Activated T-helper 9 cell treated with anti-CD3 and anti-CD28 coated beads, Interleukin-2, amount 50 U/mL, for 16 hours (primary cell): Measurements from ENCODE around the gene CCDC13.
"Not testable (repeated sequence)": the region's sequence is repeated elsewhere in the genome, so short reads cannot be mapped to it uniquely, and the experiment has no call there.

ENCODE experiments used
- DNase-seq: peaks from one replicate; pipeline ENCODE4 v3.0.0-alpha.2; 2020; ENCODE audit warnings: low read depth

CCDC13 gene, protein sequence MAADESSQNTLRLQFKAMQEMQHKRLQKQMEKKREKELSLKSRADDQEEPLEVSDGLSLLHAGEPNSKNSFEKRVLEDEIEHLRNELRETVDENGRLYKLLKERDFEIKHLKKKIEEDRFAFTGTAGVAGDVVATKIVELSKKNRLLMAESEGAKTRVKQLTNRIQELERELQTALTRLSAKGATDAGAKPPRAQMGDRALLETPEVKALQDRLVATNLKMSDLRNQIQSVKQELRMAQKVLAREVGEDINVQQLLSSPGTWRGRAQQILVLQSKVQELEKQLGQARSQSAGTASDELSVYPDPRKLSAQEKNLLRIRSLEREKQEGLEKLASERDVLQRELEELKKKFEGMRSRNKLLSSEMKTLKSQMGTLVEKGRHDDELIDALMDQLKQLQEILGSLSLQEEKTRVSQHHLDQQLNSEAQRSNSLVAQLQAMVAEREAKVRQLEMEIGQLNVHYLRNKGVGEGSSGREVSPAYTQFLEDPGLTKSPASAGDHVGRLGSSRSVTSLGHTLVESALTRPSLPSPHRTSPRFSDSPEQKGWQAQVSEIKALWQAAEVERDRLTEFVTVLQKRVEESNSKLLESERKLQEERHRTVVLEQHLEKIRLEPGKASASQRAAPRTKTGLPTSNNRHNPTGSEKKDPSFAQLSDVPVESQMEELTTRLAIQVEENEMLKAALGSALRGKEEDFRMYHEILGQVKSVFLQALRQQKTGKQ

GRCh38 chr3:42772670-42773408, at the start of gene CCDC13:
CCDC13 (minus strand) TSS chr3:42773253; CDS start chr3:42758345, 14,908 bp downstream.
- DNase-seq = peak; percentile 76

GRCh38 chr3:42822828-42823227, 49.8 kb upstream of the CCDC13 start:
- DNase-seq = no peak

DNA sequence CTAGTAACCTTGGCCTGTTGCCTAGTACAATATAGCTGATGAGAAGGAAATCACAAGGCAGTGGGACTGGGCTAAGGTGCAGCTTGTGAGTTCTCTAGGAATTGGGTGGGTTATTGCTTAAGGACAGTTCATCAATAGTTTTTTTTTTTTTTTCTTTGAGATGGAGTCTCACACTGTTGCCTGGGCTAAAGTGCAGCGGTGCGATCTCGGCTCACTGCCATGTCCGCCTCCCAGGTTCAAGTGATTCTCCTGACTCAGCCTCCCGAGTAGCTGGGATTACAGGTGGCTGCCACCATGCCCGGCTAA, 47.6 kb upstream of the CCDC13 start:
- no peak for DNase-seq

- no peak for DNase-seq
Measured at GRCh38 chr3:42819351-42819965, 46.4 kb upstream of the CCDC13 start.

DNA sequence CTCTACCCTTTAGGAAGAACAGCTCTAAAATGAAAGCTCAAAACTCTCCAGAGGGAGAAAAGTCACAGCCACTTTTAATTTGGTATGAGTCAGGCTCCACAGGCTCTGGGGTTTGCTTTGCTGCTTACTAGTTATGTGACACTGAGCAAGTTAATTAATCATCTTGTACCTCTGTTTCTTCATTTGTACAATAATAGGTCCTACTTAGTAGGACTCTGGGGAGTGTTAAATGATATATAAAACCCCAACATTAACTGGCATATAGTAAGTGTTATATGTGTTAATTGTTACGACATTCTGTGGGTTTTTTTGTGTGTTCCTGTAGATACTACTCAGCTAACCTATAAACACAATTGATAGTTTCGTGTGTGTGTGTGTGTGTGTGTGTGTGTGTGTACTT, 42.8 kb upstream of the CCDC13 start:
- DNase-seq = no peak

GRCh38 chr3:42814914-42815507, 42.0 kb upstream of the CCDC13 start:
- no peak for DNase-seq

DNA sequence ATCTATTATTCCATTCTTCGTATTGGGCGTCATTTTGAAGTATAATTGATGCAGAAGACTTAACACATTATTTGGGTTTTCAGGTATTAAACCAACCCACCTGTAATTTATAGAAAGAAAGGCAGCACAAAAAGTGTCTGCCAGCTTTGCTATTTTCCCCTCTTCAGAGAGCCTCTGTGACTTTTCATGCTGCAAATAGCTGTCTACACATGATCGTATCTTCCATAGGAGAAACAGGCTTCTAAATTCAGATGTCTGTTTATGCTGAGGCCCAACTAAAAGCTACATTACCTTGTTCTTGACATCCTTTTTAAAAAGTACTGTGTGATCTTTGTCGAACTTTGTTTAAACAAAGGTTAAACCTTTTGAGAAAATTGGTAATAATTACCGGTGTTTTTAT, 41.2 kb upstream of the CCDC13 start:
- no peak for DNase-seq

- DNase-seq = not testable (repeated sequence)
Measured at GRCh38 chr3:42811118-42811883, 38.2 kb upstream of the CCDC13 start.

- DNase-seq = not testable (repeated sequence)
Measured at GRCh38 chr3:42810706-42811105, 37.7 kb upstream of the CCDC13 start.

DNA sequence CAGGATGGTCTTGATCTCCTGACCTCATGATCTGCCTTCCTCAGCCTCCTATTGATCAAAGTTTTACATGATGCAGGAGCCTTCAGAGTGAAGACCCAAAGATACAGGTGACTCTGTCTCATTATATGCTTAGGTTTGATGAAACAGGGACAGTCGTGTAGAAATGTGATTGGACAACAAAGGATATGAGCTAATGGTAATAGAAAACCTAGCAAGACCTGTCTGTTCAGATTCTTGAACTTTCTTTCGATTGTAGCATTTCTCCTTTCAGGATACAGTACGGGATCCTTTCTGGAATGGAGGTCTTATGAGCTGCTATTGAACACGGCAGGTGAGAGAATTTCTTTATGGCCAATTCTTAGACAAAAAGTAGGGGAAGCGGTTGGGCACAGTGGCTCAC, 36.1 kb upstream of the CCDC13 start, which contains the start of gene ACKR2:
Gene ACKR2, plus strand, starts transcription at position 244 of the 400 bp plus-strand sequence. CDS start 55,058 bp downstream, outside the sequence.
- DNase-seq = no peak

GRCh38 chr3:42807929-42808328, 34.9 kb upstream of the CCDC13 start:
- no peak for DNase-seq

- DNase-seq = no peak
Measured at GRCh38 chr3:42805141-42805821, 32.2 kb upstream of the CCDC13 start.

- DNase-seq = no peak
Measured at GRCh38 chr3:42804831-42805132, 31.7 kb upstream of the CCDC13 start.

- DNase-seq = peak; percentile 88
Measured at GRCh38 chr3:42804106-42804830, 31.2 kb upstream of the CCDC13 start, which contains the start of gene HIGD1A. HIGD1A (minus strand) TSS chr3:42804490; CDS start chr3:42794253, 10,237 bp downstream.

GRCh38 chr3:42803414-42804105, 30.5 kb upstream of the CCDC13 start:
- peak; percentile 5 for DNase-seq

- no peak for DNase-seq
Measured at GRCh38 chr3:42802876-42803413, 29.9 kb upstream of the CCDC13 start.

- DNase-seq = no peak
Measured at GRCh38 chr3:42801784-42802183, 28.7 kb upstream of the CCDC13 start.

- DNase-seq = no peak
Measured at GRCh38 chr3:42801048-42801620, 28.1 kb upstream of the CCDC13 start.

GRCh38 chr3:42800251-42800650, 27.2 kb upstream of the CCDC13 start:
- no peak for DNase-seq
